HG03108 (cell line): ENCODE measurements around the gene EVI5.
"Not testable (repeated sequence)": the region's sequence is repeated elsewhere in the genome, so short reads cannot be mapped to it uniquely, and the experiment has no call there.

Experiments
- ATAC-seq: cut with Tn5 transposase; IDR thresholded peaks from one replicate; pipeline ENCODE4 v1.9.1; 2021; ENCODE audit warnings: moderate library complexity; ENCODE audit not compliant: unreplicated experiment

The EVI5 gene

DNA sequence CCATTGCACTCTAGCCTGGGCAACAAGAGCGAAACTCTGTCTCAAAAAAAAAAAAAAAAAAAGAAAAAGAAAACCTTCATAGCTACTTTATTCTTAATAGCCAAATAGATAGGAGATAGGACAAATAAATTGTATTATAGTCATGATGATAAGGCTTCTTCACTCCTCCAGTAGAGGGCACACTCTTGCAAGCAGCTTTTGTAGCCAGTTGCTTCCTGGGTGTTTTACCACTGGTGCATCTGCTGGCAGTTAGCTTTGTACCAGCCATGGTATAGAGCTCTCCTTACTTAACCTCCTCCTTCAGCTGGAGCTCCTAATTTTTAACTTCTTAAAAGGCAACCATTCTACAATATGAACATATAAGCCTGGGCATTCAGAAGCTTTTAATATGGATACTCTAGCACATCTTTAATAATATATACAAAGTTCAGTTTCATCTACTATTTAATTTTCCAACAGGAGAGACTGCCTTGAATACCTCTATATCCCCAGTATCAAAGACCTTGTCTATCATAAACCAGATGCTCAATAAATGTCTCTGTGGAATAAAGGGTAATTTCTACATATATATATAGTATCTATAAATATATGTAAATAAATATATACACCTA, 35.8 kb downstream of the EVI5 start:
- ATAC-seq = no peak

DNA sequence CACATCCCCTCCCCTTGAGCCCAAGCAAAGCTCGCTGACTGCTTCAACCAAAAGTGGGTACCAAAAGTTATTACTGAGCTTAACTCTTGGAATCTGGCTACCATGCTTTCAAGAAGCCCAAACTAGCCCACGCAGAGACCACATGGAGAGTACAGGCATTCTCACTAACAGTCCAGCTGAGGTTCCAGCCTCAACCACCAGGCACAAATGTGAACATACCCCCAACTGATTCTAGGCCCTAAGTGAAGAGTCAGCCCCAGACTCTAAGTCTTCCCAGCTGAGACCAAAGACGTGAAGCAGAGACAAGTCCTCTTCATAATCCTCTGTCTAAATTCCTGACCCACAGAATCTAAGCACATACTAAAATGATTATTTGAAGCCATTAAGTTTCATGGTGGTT, 36.8 kb downstream of the EVI5 start:
- no peak for ATAC-seq

DNA sequence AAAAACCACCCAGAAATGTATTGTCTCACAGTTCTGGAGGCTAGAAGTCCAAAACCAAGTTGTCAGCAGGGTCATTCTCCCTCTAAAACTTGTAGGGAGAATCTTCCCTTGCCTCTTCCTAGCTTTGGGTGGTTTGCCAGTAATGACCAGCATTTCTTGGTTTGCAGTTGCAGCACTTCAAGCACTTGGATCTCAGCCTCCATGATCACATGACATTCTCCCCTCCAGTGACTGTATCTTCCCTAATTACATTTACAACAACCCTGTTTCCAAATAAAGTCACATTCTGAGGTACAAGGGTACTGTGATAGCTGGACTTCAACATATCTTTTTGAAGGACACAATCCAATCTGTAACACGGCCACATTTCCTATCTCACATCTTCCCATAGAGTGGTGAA, 37.2 kb downstream of the EVI5 start:
- no peak for ATAC-seq

DNA sequence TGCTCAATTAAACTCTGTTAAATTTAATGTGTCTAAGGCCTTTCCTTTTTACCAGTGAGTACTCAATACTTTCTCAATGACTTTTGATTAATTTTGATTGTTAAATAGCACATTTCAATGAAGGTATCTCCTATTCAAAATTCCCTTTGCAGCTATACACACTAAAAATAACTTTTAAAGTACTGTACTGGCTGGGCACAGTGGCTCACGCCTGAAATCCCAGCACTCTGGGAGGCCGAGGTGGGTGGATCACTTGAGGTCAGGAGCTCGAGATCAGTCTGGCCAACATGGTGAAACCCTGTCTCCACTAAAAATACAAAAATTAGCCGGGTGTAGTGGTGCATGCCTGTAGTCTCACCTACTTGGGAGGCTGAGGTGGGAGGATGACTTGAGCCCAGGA, 38.7 kb downstream of the EVI5 start:
- ATAC-seq = not testable (repeated sequence)

DNA sequence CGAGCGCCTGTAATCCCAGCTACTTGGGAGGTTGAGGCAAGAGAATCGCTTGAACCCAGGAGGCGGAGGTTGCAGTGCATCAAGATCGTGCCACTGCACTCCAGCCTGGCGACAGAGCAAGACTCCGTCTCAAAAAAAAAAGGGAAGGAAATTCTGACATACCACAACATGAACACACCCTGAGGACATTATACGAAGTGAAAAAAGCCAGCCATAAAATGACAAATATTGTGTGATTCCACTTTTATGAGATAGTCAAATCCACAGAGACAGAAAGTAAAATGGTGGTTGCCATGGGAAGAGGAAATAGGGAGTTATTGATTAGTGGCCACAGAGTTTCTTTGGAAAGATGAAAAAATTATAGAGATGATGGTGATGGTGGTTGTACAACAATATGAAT, 41.7 kb downstream of the EVI5 start:
- no peak for ATAC-seq

DNA sequence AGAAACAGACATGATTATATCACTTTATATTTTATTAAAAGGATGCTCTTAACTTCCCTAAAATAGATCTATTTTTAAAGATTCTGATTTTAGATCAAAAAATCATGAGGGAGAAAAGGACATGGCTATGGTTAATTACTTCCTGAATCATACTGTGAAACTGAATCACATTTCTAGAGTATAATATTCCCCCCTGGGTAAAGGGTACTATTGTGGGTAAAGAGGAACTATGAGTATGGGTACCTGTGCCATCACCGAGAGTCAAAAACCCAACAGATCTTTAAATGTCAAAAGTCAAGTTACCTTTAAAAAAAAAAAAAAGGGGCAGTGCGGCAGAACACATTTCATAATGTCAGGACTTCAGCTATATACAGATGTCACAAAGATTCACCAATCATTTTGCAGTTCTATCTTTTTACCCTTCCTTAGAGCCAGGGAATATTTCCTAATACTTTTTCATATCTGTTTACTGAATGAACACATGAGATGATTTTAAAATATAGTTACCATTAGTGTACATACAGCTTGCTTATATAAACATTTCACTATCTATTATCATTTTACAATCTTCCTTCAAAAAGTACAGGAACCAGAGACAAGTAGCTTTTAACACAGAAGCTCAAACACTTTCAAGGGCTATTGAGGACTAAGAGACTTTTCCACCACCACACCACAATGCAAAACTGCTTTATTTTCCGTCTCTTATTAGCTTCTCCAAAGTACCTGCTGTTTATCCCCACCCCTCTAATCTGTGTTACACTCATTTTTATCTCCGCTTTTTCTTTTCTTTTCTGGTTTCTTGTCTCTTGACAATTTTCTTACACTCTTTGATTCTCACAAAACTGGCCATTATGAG, 45.0 kb downstream of the EVI5 start:
- no peak for ATAC-seq

DNA sequence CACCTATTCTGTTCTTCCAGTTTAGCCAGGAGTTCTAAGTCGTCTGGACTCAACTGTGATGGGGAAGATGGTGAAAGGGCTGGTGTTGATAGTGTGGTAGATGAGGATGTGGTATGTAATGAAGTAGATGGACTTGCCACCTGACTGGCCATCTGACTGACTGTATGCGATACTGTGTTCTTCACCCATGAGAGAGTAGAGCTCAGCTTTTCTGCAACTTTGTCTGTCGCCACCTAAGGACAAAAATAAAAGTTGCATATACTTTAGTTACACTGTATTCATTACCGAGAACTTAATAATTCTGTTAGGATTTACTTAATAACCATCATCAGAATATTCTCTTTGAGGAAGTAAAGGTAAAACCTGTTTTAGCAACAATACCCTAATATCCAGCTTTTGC, 48.5 kb downstream of the EVI5 start:
- no peak for ATAC-seq

DNA sequence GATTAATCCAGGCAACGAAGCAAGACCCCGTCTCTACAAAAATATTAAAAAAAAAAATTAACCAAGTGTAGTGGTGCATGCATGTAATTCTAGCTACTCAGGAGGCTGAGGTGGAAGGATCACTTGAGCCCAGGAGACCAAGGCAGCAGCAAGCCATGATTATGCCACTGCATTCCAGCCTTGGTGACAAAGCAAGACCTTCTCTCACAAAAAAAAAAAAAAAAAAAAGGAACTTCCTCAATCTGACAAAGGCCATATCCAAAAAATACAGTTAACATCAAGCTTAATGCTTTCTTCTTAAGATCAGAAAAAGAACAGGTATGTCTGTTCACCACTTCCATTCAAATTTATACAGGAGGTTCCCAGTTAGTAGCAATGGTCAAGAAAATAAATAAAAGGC, 54.4 kb downstream of the EVI5 start:
- no peak for ATAC-seq

DNA sequence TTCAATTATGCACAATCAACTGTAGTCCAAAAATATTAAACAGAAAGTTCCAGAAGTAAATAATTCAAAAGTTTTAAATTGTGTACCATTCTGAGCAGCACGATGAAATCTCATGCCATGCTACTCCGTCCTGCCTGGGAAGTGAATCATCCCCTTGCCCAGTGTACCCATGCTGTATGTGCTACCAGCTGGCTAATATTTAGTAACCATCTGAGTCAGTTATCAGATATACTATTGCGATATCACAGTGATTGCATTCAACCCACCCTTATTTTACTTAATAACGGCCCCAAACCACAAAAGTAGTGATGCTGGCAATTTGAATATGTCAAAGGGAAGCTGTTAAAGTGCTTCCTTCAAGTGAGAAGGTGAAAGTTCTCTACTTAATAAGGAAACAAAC, 56.2 kb downstream of the EVI5 start:
- no peak for ATAC-seq

DNA sequence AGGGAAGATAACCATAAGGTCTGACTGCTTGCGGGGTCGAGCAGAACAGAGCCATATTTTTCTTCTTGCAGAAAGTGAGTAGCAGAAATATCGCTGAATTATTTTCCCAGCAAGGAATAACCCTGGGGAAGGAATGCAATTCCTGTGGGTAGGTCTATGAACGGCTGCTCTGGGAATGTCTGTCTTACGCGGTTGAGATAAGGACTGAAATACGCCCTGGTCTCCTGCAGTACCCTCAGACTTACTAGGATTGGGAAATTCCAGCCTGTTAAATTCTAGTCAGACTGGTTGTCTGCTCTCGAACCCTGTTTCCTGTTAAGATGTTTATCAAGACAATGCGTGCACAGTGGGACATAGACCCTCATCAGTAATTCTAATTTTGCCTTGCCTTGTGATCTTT, 61.2 kb downstream of the EVI5 start:
- ATAC-seq = not testable (repeated sequence)

DNA sequence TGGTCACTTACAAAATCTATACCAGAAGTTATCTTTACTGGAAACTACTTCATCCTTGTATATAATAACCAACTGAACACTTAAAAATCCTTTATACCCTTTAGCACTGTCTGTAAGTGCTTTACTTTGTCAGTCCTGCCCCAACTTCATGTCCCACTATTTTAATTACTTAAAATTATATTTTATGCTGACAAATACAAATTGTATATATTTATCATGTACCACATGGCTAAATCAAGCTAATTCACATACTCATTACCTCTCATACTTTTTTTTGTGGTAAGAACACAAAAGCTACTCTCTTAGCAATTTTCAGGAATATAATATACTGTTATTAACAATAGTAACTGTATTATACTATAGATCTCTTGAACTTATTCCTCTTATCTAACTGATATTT, 63.0 kb downstream of the EVI5 start:
- no peak for ATAC-seq

DNA sequence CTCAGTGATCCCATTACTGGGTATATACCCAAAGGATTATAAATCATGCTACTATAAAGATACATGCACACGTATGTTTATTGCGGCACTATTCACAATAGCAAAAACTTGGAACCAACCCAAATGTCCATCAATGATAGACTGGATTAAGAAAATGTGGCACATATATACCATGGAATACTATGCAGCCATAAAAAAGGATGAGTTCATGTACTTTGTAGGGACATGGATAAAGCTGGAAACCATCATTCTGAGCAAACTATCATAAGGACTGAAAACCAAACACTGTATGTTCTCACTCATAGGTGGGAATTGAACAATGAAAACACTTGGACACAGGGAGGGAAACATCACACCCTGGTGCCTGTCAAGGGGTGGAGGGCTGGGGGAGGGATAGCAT, 63.8 kb downstream of the EVI5 start:
- ATAC-seq = not testable (repeated sequence)

DNA sequence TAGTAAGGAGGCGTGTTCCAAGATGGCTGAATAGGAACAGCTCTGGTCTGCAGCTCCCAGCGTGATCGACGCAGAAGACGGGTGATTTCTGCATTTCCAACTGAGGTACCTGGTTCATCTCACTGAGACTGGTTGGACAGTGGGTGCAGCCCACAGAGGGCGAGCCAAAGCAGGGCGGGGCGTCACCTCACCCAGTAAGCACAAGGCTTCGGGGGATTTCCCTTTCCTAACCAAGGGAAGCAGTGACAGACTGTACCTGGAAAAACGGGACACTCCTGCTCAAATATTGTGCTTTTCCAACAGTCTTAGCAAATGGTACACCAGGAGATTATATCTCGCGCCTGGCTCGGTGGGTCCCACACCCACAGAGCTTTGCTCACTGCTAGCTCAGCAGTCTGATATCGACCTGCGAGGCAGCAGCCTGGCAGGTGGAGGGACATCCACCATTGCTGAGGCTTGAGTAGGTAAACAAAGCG, 69.4 kb downstream of the EVI5 start:
- ATAC-seq = not testable (repeated sequence)

DNA sequence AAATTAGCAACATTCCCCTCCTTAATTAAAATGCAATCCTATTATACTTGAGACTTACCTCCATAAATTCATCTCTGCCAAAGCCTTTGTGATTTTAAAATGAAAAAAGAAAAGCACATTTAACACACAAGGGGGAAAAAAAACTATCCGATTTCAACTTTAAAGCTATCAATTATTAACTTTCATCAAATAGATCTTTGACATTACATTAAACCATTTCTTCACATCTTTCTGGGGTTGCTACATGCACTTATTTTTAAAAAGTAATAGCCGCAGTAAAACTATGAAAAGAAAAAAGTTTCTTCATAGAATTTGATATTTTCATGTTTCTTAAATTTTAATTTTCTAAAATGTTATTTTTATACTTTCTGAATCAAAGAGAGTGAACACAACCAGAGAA, 71.0 kb downstream of the EVI5 start:
- no peak for ATAC-seq

DNA sequence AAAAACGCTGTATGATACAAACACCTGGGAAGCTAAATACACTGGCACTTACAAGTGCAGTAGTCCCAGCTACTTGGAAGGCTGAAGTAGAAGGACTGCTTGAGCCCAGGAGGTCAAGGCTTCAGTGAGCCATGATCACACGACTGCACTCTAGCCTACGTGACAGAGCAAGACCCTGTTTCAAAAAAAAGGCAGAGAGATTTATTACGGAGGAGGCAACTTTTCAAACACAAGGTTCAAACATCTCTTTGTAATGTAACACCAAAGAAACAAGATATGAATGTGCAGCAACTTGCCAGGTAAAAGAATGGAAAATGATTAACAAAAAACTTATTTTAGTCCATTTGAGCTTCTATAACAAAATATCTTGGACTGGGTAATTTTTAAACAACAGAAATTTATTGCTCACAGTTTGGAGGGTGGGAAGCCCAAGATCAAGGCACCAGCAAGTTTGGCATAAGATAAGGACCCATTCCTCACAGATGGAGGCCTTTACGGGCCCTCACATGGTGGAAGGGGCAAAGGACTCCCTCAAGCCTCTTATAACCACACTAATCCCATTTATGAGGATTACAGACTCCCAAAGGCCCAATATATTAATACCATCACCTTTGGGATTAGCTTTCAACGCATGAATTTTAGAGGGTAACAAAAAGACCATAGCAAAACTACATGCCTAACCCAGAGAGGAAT, 73.3 kb downstream of the EVI5 start:
- ATAC-seq = no peak

DNA sequence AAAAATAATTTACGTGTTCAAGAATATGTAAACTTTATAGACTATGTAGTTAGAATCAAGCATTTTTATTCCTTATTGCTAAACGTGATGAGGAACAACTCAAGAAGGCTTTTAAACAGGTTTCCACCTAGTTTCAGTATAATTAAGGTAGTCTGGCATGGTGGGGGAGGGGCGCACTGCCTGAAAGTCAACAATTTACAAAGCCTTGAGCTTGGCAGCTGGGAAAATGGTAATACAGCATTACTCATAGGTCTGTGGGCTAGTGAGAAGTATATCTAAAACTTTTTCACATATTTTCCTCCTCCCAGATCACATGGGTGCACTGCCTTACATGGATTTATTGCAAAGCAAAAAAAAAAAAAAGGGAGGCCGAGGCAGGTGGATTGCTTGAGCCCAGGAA, 75.2 kb downstream of the EVI5 start:
- no peak for ATAC-seq

DNA sequence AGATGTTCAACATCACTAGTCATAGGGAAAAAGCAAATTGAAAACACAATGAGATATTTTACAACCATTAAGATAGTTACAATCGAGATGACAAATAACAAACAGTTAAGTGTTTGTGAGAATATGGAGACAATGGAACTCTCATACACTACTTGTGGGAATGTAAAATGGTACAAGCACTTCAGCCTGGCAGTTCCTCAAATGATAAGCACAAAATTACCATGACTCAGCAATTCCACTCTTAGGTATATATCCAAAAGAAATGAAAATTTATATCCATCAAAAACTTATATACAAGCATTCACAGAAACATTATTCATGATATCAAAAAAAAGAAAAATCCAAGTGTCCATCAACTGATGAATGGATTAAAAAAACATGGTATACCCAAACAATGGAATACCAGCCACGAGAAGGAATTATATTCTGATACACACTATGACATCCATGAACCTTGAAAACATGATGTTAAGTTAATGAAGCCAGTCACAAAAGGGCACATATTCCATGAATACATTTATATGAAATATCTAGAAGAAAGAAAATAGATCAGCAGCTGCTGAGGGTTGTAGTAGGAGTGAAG, 76.4 kb downstream of the EVI5 start:
- no peak for ATAC-seq

DNA sequence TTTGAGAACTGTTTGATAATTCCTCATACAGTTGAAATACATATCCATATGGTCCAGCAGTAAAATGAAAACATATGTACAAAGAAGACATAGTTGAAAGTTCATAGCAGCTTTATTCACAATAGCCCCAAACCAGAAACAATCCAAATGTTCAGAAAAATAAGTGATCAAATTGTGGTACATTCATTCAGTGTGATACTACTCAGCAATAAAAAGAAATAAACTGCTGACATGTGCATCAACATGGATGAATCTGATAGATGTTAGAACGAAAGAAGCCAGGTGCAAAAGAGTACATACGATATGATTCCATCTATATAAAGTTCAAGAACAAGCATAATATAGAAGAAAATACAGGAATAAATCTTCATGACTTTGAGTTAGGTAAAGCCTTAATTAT, 77.2 kb downstream of the EVI5 start:
- ATAC-seq = no peak

DNA sequence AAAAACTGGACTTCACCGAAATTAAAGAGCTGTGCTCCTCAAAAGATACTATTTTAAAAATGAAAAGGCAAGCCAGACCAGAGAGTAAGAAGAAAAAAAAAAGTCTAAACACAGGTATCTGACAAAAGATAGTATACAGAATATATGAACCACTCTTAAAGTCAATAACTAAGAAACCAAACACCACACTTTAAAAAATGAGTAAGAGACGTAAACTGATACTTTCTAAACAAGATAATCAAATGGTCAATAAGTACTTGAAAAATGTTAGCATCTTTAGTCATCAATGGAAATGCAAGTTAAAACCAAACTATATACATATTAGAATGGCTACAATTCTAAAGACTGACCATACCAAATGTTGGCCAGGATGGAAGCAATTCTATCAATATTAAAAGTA, 77.6 kb downstream of the EVI5 start:
- ATAC-seq = no peak

DNA sequence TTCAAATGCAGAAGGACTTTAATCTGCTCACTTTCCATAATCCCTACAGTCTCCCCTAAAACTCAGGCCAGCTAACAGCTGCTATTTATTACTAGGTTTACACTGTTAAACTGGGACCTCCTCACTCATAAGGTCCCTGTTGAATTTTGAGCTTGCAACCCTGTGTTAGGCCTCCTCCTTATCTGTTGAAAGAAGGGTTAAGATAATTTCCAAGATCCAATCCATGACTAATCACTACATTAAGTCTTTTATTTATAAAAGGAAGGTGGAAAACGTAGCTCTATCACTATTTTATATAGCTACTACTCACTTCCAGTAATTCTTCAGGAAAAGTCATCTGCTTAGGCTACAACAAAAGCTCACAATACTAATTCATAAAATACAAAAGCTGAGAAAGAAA, 79.5 kb downstream of the EVI5 start:
- ATAC-seq = no peak

DNA sequence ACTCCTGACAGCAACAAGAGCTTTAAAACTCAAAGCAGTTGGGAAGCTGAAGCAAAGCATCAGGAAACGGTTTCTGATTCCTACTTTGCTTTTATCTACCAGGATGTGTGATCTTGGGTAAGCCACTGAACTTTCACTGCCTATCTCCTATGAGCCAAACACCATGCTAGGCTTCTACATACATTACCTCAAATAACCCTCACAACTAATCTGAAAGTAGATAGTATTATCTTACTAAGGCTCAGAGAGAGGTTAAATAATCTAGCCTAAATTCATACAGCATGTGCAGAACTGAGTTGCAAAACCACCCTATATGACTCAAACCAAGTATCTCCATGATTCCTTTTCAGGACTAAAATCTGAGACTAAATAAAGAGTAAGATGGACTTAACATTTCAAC, 83.8 kb downstream of the EVI5 start:
- ATAC-seq = no peak

DNA sequence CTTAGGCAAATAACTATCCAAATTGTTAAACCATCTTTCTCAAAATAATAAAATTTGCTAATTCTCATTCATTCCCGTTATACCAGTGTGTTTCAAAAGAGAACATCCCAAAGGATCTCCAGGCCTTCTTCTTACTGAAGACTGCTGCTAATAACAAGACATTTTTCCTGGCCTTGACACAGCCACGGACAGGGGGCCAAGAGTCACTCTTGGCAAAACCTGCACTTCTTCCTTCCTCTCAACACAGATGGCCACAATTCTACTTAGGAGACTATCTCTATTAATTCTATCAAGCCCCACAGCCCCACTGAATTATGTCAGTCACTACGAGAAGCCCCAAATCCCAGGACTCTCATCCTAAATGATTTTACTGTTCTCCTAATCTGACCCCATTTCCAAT, 86.0 kb downstream of the EVI5 start:
- no peak for ATAC-seq
